Epithelial cell of proximal tubule (primary cell): ENCODE results near the gene MISP. TPM values are rescaled to one million over a fixed set of nuclear protein-coding genes. Genes with fewer than 3 reads are reported as not detected.

Source experiments
- DNase-seq: peaks from one replicate; pipeline ENCODE4 v3.0.0-alpha.2; 2011; ENCODE audit warnings: low read depth
- H3K4me3 ChIP-seq: 2 replicates; pipeline ENCODE4 v1.5.1; 2011; ENCODE audit warnings: low read depth, mild to moderate bottlenecking, low read length
- CTCF ChIP-seq: conservative IDR thresholded peaks from 2 replicates; pipeline ENCODE4 v1.5.1; 2012; ENCODE audit warnings: low read depth, mild to moderate bottlenecking, low read length
- total RNA-seq: library from RNA; depleted of rRNA; stranded (reverse); fragments of >200 nt; gene quantifications from 2 replicates; pipeline ENCODE4 v1.2.3, GENCODE V29; 2015

MISP gene
- total RNA-seq, 1 donor from 2014 or later = 41.5 TPM

- no peak for TF ChIP-seq CTCF
- DNase-seq = no peak
- no peak overlapping the region for H3K4me3 ChIP-seq
These were observed 56.0 kb downstream of the MISP start for GRCh38 chr19:806815-807421.

- no peak overlapping the region for H3K4me3 ChIP-seq
- no peak for DNase-seq
- no peak for TF ChIP-seq CTCF
These were observed 56.9 kb downstream of the MISP start for GRCh38 chr19:807627-808422.

GRCh38 chr19:808423-808775, 57.5 kb downstream of the MISP start:
- DNase-seq = no peak
- H3K4me3 ChIP-seq = no peak overlapping the region
- no peak for TF ChIP-seq CTCF

- DNase-seq = no peak
- TF ChIP-seq CTCF = no peak
- no peak overlapping the region for H3K4me3 ChIP-seq
These were observed 59.4 kb downstream of the MISP start for GRCh38 chr19:810077-810855.

- DNase-seq = no peak
- H3K4me3 ChIP-seq = no peak overlapping the region
- no peak for TF ChIP-seq CTCF
These were observed 60.1 kb downstream of the MISP start for GRCh38 chr19:810883-811489.

- no peak for DNase-seq
- H3K4me3 ChIP-seq = no peak overlapping the region
- TF ChIP-seq CTCF = no peak
These were observed 60.7 kb downstream of the MISP start for GRCh38 chr19:811506-812048.
